Prostate gland (tissue), 2 donors: ENCODE results near the gene SIK2. TPM values are rescaled to one million over a fixed set of nuclear protein-coding genes. Genes with fewer than 3 reads are reported as not detected.

ENCODE experiments used
- DNase-seq: peaks from one replicate; pipeline ENCODE4 v3.0.0-alpha.2; 2019; ENCODE audit warnings: low spot score
- H3K27ac ChIP-seq, 2 donors: fragments of 200-600 bp; sonication (generic); 2 replicates each; pipeline ENCODE4 v1.5.1; 2017 to 2019
- H3K27me3 ChIP-seq: fragments of 200-600 bp; sonication (generic); replicated peaks from 2 replicates; pipeline ENCODE4 v1.5.1; 2019; ENCODE audit not compliant: insufficient read depth
- H3K36me3 ChIP-seq, 2 donors: fragments of 200-600 bp; sonication (generic); 1 replicate in 1 of 2; 2 replicates in 1 of 2; pipeline versions ENCODE4 v1.5.1 to v1.8.1; 2017 to 2019
- H3K4me1 ChIP-seq: fragments of 200-600 bp; sonication (generic); replicated peaks from 2 replicates; pipeline ENCODE4 v1.5.1; 2019
- H3K4me3 ChIP-seq, 2 donors: fragments of 200-600 bp; sonication (generic); 2 replicates each; pipeline ENCODE4 v1.5.1; 2017 to 2019
- H3K9me3 ChIP-seq: fragments of 200-600 bp; sonication (generic); 2 replicates; pipeline ENCODE4 v1.5.1; 2017
- POLR2A ChIP-seq: fragments of 450-650 bp; IDR thresholded peaks from one replicate; pipeline ENCODE4 v1.6.1; 2016; ENCODE audit warnings: antibody characterized with exemption, mild to moderate bottlenecking
- POLR2AphosphoS5 ChIP-seq: sonication (generic); formaldehyde crosslinking; IDR thresholded peaks from one replicate; pipeline ENCODE4 v1.6.1; 2017; ENCODE audit warnings: antibody characterized with exemption
- WGBS: methylation state at CpG from one replicate; pipeline ENCODE4 v1.1.5; 2018; 5-methylcytosine and 5-hydroxymethylcytosine counted together
- intact Hi-C: fragments of 100-400 bp; cut with DNase I; formaldehyde crosslinking; loops from one replicate; pipeline ENCODE4 v1.14.2; 2022
- total RNA-seq, 2 donors: library from RNA; depleted of rRNA; stranded (reverse); fragments of >200 nt; gene quantifications; one replicate each; pipeline ENCODE4 v1.1.0, GENCODE V29; 2016
- TF ChIP-seq, protein P1 (sequence below), 4 experiments: fragments of 200-600 bp in 2 of 4; fragments of 450-650 bp in 2 of 4; sonication (generic) in 2 of 4; IDR thresholded peaks; 1 replicate in 3 of 4; 2 replicates in 1 of 4; pipeline ENCODE4 v1.5.1; 2016 to 2019; ENCODE audit warnings: antibody characterized with exemption in 4 of 4, mild to moderate bottlenecking in 2 of 4, moderate library complexity in 2 of 4

The SIK2 gene
- total RNA-seq, 2 donors from 2014 or later: 13.0 to 18.7 TPM

DNA sequence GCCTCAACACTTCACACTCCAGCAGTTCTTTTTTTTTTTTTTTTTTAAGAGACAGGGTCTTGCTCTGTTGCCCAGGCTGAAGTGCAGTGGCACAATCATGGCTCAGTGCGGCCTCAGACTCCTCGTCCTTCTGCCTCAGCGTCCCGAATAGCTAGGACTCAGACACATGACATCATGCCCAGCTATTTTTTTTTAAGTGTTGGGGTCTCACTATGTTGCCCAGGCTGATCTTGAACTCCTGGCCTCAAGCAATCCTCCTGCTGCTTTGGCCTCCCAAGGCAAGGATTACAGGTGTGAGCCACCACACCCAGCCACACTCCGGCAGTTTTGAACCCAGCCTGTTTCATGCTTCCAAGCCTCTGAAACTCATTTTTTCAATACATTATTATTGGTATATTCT, 160.3 kb downstream of the SIK2 start:
- no peak for TF ChIP-seq POLR2AphosphoS5
- TF ChIP-seq, protein P1, sequence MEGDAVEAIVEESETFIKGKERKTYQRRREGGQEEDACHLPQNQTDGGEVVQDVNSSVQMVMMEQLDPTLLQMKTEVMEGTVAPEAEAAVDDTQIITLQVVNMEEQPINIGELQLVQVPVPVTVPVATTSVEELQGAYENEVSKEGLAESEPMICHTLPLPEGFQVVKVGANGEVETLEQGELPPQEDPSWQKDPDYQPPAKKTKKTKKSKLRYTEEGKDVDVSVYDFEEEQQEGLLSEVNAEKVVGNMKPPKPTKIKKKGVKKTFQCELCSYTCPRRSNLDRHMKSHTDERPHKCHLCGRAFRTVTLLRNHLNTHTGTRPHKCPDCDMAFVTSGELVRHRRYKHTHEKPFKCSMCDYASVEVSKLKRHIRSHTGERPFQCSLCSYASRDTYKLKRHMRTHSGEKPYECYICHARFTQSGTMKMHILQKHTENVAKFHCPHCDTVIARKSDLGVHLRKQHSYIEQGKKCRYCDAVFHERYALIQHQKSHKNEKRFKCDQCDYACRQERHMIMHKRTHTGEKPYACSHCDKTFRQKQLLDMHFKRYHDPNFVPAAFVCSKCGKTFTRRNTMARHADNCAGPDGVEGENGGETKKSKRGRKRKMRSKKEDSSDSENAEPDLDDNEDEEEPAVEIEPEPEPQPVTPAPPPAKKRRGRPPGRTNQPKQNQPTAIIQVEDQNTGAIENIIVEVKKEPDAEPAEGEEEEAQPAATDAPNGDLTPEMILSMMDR (IDR thresholded peaks at IDR 0.05): no peak
- WGBS: 98% methylated on average over 5 of the region's 5 CpGs
- intact Hi-C loops: no loop called here
- Histone ChIP-seq H3K4me3 (no peak overlapping the region), H3K36me3 (no peaks in the 10 kb centered on the region), H3K27ac (no peak overlapping the region), H3K4me1 (no peaks in the 10 kb centered on the region), H3K9me3 (no peaks in the 10 kb centered on the region), H3K27me3 (no peaks in the 10 kb centered on the region)
- DNase-seq: no peak

DNA sequence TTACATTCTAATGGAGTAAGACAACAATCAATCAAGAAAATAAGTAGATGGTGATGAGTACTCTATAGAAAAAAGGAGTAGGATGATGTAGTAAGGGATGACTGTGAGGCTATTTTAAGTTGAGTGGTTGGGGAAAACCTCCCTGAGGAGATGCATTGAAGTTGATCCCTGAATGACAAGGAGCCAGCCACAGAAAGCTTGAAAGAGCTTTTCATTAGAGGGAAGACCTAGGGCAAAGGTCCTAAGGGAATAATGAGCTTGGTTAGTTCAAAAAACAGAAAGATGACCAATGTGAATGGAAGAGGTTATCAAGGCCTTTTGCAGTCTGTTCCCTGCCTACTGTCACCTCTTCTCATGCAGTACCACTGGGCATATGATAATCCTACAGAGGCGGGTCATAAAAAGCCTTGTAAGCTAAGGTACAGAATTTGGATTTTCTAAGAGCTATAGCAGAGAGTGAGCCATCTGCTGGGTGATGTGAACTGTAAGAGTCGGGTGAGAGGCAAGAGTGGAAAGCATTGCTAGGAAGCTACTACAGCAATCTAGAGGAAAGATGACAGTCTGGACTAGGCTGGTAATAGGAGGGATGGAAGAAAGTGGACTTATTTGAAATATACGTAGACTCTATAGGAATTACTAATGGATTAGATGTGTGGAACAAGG, 160.9 kb downstream of the SIK2 start:
- Histone ChIP-seq H3K4me1 (no peaks in the 10 kb centered on the region), H3K27me3 (no peaks in the 10 kb centered on the region), H3K36me3 (no peaks in the 10 kb centered on the region), H3K27ac (no peak overlapping the region), H3K4me3 (no peak overlapping the region), H3K9me3 (no peaks in the 10 kb centered on the region)
- no peak for DNase-seq
- TF ChIP-seq, protein P1 (IDR thresholded peaks at IDR 0.05): no peak
- TF ChIP-seq POLR2AphosphoS5: no peak
- TF ChIP-seq POLR2A: no peak
- intact Hi-C loops: no loop called here
- WGBS: 87% methylated on average over 3 of the region's 3 CpGs

DNA sequence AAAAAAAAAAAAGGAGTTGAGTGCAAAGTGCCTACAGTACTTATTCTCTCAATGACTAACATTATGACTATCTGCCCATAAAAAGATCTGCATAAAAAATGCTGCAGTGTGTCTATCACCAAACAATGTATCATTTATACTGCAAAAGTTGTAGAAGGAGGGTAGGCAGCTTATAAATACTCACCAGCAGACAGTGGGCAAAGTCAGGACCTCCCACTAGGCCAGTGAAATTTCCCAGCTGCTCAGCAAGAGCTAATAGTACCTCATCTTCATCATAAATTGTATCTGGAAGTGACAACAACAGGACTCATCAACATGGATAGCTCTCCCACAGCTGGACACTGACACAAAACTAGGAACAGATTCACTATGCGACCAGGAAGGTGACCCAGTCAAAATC, 162.4 kb downstream of the SIK2 start:
- Histone ChIP-seq H3K36me3 (no peaks in the 10 kb centered on the region), H3K4me1 (no peaks in the 10 kb centered on the region), H3K27me3 (no peaks in the 10 kb centered on the region), H3K4me3 (no peak overlapping the region), H3K9me3 (no peaks in the 10 kb centered on the region), H3K27ac (peak overlapping the region in 1 of 2 donors; percentile 93)
- intact Hi-C loops: loop anchor here (5.0 kb wide), 1 partner anchor 78 kb away; no protein-coding TSS in a partner anchor
- no peak for TF ChIP-seq POLR2A
- TF ChIP-seq POLR2AphosphoS5: no peak
- TF ChIP-seq, protein P1 (IDR thresholded peaks at IDR 0.05): no peak
- WGBS: 65% methylated on average over 1 of the region's 1 CpG
- no peak for DNase-seq

DNA sequence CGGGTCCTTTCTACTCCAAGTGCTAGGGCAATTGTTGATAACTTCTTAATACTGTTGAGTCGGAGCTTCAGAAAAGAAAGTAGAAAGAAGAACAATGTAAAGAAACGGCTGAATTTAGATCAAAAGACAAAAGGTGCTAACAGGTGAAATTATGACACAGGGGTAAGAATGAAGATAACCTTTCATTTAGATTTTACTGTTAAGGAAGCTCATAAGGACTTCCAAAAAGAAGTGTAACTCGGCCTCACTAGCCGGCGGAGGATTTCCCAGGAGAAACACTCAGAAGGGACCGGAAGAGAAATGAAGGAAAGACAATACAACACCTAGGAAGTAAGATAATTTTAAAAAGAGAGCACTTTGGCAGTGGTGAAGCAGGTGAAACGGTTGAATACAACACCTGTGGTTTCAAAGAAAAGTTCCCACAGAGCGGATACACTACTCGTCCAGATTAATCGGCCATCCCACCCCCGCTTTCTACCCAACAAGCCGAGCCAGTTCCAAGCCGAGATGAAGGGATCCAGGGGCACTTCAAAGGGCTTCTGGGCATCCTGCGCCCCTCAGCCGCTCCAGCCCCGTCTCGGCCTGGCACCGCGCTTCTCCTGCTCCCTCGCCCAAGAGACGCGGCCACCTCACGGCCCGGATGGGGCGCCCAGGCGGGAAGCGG, 163.2 kb downstream of the SIK2 start:
- Histone ChIP-seq H3K4me1 (no peaks in the 10 kb centered on the region), H3K27ac (peak overlapping the region; percentile 87 to 93), H3K27me3 (no peaks in the 10 kb centered on the region), H3K4me3 (peak overlapping the region; percentile 64 to 91), H3K9me3 (no peaks in the 10 kb centered on the region), H3K36me3 (no peaks in the 10 kb centered on the region)
- TF ChIP-seq, protein P1 (IDR thresholded peaks at IDR 0.05): no peak
- TF ChIP-seq POLR2AphosphoS5: no peak
- TF ChIP-seq POLR2A: no peak
- intact Hi-C loops: loop anchor here (5.0 kb wide), 1 partner anchor 77 kb away; no protein-coding TSS in a partner anchor
- peak; percentile 14 for DNase-seq
- WGBS: 1% methylated on average over 28 of the region's 28 CpGs
